ENCODE data around the gene ABCA12.

The ABCA12 gene

GRCh38 chr2:214934006-214934405, 204.4 kb downstream of the ABCA12 start:
- no peaks in the 10 kb centered on the region for H3K9me3 ChIP-seq (ENCODE audit: insufficient read depth, low read length)
- H4K20me1 ChIP-seq (ENCODE audit: insufficient read depth, low read length), result no peaks in the 10 kb centered on the region
- no peak overlapping the region for H2AFZ ChIP-seq (ENCODE audit: low read depth, low read length)
- no peaks in the 10 kb centered on the region for H3K27me3 ChIP-seq (ENCODE audit: low read depth, low read length)
- H3K4me1 ChIP-seq (ENCODE audit: low read length), result no peaks in the 10 kb centered on the region
- no peak overlapping the region for H3K4me3 ChIP-seq (ENCODE audit: low read length)
- no peak overlapping the region for H3K4me2 ChIP-seq (ENCODE audit: low read length)
- H3K79me2 ChIP-seq (ENCODE audit: low read length), result no peaks in the 10 kb centered on the region
- no peak overlapping the region for H3K27ac ChIP-seq (ENCODE audit: low read length)
- TF ChIP-seq, protein P1, sequence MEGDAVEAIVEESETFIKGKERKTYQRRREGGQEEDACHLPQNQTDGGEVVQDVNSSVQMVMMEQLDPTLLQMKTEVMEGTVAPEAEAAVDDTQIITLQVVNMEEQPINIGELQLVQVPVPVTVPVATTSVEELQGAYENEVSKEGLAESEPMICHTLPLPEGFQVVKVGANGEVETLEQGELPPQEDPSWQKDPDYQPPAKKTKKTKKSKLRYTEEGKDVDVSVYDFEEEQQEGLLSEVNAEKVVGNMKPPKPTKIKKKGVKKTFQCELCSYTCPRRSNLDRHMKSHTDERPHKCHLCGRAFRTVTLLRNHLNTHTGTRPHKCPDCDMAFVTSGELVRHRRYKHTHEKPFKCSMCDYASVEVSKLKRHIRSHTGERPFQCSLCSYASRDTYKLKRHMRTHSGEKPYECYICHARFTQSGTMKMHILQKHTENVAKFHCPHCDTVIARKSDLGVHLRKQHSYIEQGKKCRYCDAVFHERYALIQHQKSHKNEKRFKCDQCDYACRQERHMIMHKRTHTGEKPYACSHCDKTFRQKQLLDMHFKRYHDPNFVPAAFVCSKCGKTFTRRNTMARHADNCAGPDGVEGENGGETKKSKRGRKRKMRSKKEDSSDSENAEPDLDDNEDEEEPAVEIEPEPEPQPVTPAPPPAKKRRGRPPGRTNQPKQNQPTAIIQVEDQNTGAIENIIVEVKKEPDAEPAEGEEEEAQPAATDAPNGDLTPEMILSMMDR (IDR thresholded peaks at IDR 0.05; ENCODE audit: low read depth, low read length), result no peak
- no peak for TF ChIP-seq EZH2phosphoT487 (IDR thresholded peaks at IDR 0.05; ENCODE audit: low read depth)
- H3K9ac ChIP-seq (ENCODE audit: low read length), result no peak overlapping the region
- H3K36me3 ChIP-seq (replicated peaks; ENCODE audit: low read depth, low read length), result no peaks in the 10 kb centered on the region

DNA sequence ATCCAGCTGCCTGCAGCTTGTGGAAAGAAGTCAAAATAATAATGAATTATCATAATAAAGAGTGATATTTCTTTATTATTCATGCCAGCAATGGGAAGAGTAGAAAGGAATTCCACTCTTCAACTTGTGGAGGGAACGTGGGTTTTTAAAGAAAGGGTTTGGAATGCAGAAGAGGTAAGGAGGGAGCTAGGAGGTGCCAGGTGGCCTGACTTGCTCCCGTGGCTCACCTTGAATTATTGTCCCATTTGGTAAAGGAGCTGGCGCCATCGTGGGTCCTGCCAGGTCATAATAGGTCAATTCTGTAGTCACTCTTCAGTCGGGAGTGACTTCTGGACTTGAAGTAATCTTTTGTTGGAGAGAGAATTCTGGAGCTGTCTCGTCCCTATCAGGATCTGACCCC, 233.8 kb downstream of the ABCA12 start:
- Histone ChIP-seq H2AFZ (ENCODE audit: low read depth, low read length) (no peak overlapping the region), H3K9me3 (ENCODE audit: insufficient read depth, low read length) (no peaks in the 10 kb centered on the region), H4K20me1 (ENCODE audit: insufficient read depth, low read length) (no peaks in the 10 kb centered on the region), H3K9ac (ENCODE audit: low read length) (no peak overlapping the region), H3K36me3 (replicated peaks; ENCODE audit: low read depth, low read length) (no peaks in the 10 kb centered on the region), H3K27ac (ENCODE audit: low read length) (no peak overlapping the region), H3K27me3 (ENCODE audit: low read depth, low read length) (no peaks in the 10 kb centered on the region), H3K4me2 (ENCODE audit: low read length) (no peak overlapping the region), H3K4me1 (ENCODE audit: low read length) (peaks cover 17% of the 10 kb centered on the region), H3K4me3 (ENCODE audit: low read length) (no peak overlapping the region), H3K79me2 (ENCODE audit: low read length) (no peaks in the 10 kb centered on the region)
- TF ChIP-seq, protein P1 (IDR thresholded peaks at IDR 0.05; ENCODE audit: low read depth, low read length), result no peak
- no peak for TF ChIP-seq EZH2phosphoT487 (IDR thresholded peaks at IDR 0.05; ENCODE audit: low read depth)

GRCh38 chr2:214904176-214904575, 234.2 kb downstream of the ABCA12 start:
- Histone ChIP-seq H3K27me3 (ENCODE audit: low read depth, low read length) (no peaks in the 10 kb centered on the region), H3K36me3 (replicated peaks; ENCODE audit: low read depth, low read length) (no peaks in the 10 kb centered on the region), H3K4me1 (ENCODE audit: low read length) (peaks cover 17% of the 10 kb centered on the region), H3K9me3 (ENCODE audit: insufficient read depth, low read length) (no peaks in the 10 kb centered on the region), H4K20me1 (ENCODE audit: insufficient read depth, low read length) (no peaks in the 10 kb centered on the region), H3K27ac (ENCODE audit: low read length) (no peak overlapping the region), H3K79me2 (ENCODE audit: low read length) (no peaks in the 10 kb centered on the region), H3K4me2 (ENCODE audit: low read length) (no peak overlapping the region), H3K9ac (ENCODE audit: low read length) (no peak overlapping the region), H3K4me3 (ENCODE audit: low read length) (no peak overlapping the region), H2AFZ (ENCODE audit: low read depth, low read length) (no peak overlapping the region)
- TF ChIP-seq EZH2phosphoT487 (IDR thresholded peaks at IDR 0.05; ENCODE audit: low read depth), result no peak
- TF ChIP-seq, protein P1 (IDR thresholded peaks at IDR 0.05; ENCODE audit: low read depth, low read length), result no peak

- H2AFZ ChIP-seq (ENCODE audit: low read depth, low read length), result no peak overlapping the region
- H3K27me3 ChIP-seq (ENCODE audit: low read depth, low read length), result no peaks in the 10 kb centered on the region
- H4K20me1 ChIP-seq (ENCODE audit: insufficient read depth, low read length), result no peaks in the 10 kb centered on the region
- peak overlapping the region; percentile 23; the same call in 1 of the 2 replicates for H3K4me2 ChIP-seq (ENCODE audit: low read length)
- H3K4me3 ChIP-seq (ENCODE audit: low read length), result no peak overlapping the region
- no peaks in the 10 kb centered on the region for H3K79me2 ChIP-seq (ENCODE audit: low read length)
- no peak overlapping the region for H3K9ac ChIP-seq (ENCODE audit: low read length)
- no peak overlapping the region for H3K27ac ChIP-seq (ENCODE audit: low read length)
- H3K36me3 ChIP-seq (replicated peaks; ENCODE audit: low read depth, low read length), result no peaks in the 10 kb centered on the region
- no peaks in the 10 kb centered on the region for H3K9me3 ChIP-seq (ENCODE audit: insufficient read depth, low read length)
- peaks cover 17% of the 10 kb centered on the region for H3K4me1 ChIP-seq (ENCODE audit: low read length)
- no peak for TF ChIP-seq EZH2phosphoT487 (IDR thresholded peaks at IDR 0.05; ENCODE audit: low read depth)
- TF ChIP-seq, protein P1 (IDR thresholded peaks at IDR 0.05; ENCODE audit: low read depth, low read length), result no peak
Measured at GRCh38 chr2:214902286-214902685, 236.1 kb downstream of the ABCA12 start.
